Measurements from ENCODE around the gene USH1G.

The USH1G gene

DNA sequence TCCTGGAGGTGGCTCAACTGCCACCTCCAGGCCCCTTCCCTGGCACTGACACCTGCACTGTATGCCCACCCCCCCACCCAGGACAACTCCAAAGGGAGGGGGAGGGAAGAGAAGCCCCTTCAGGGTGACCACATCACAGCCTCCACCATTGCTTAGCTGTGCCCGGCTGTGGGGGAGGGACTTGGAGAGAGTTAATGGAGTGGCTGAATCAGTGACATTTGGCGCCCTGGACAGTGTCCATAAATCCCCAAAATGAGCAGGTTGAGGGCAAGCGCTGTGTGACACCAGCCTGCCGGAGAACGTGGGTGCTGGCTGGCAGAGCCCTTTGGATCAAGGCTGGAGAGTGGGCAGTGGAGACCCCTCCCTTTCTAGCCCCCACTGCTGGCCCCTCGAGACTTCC lies 883 bp downstream of the USH1G start:
- Histone ChIP-seq H4K8ac (ENCODE audit: low read depth, low read length) (no peak overlapping the region), H3K36me3 (ENCODE audit: control insufficient read depth in 1 of 2, insufficient read depth in 2 of 2, low read length in 2 of 2) (no peaks in the 10 kb centered on the region), H3K9ac (ENCODE audit: low read length) (no peak overlapping the region), H2BK12ac (ENCODE audit: low read length) (no peak overlapping the region), H3K79me2 (ENCODE audit: control insufficient read depth, insufficient read depth, low read length, poor library complexity) (no peaks in the 10 kb centered on the region), H3K4me3 (ENCODE audit: low read depth, low read length) (no peak overlapping the region), H3K27ac (ENCODE audit: low read depth, low read length) (no peak overlapping the region), H2BK120ac (ENCODE audit: insufficient read depth, low read length, poor library complexity) (no peak overlapping the region), H4K12ac (ENCODE audit: low read depth, low read length) (no peak overlapping the region), H3K23ac (ENCODE audit: low read length) (no peak overlapping the region), H2BK5ac (ENCODE audit: low read depth, low read length, poor library complexity) (no peak overlapping the region), H3K27me3 (ENCODE audit: insufficient read depth, low read length) (peaks cover 34% of the 10 kb centered on the region), H3K4me2 (ENCODE audit: low read length) (no peak overlapping the region), H3K9me3 (ENCODE audit: insufficient read depth, low read depth, low read length) (peaks cover 13% of the 10 kb centered on the region), H3K79me1 (ENCODE audit: low read length) (no peaks in the 10 kb centered on the region), H3K14ac (ENCODE audit: low read length) (no peak overlapping the region), H2AK5ac (ENCODE audit: low read length) (no peak overlapping the region), H3K4ac (ENCODE audit: low read depth, low read length) (no peak overlapping the region), H3K4me1 (ENCODE audit: control insufficient read depth in 1 of 2, insufficient read depth in 2 of 2, low read length in 2 of 2) (no peaks in the 10 kb centered on the region), H4K91ac (ENCODE audit: low read depth, low read length) (no peak overlapping the region), H3K18ac (ENCODE audit: low read length) (no peak overlapping the region), H2AFZ (ENCODE audit: insufficient read depth, low read length, poor library complexity) (no peak overlapping the region)
- no peak for DNase-seq
- WGBS (ENCODE audit: extremely low coverage, insufficient coverage, insufficient read length) = no CpG with 5 or more reads among the region's 6 CpGs

DNA sequence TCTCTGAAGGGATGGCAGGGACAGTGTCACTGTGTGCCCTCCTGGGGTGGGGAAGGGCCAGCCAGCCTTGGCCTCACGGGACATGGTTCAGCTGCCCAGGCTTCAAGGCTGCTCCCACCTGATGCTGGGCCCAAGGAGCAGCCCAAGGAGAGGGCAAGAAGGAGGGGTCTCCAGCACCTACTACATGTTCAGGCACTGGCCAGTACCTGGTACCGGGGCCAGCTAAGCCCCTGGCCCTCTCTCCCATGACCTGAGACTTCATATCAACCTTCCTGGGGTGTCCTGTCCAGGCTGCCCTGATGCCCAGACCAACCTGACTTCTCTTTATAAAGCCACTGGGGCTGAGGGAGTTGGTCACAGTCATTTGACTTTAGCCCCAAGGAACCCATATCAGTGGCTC lies 1.3 kb downstream of the USH1G start:
- Histone ChIP-seq H3K27ac (ENCODE audit: low read depth, low read length) (no peak overlapping the region), H3K27me3 (ENCODE audit: insufficient read depth, low read length) (peaks cover 34% of the 10 kb centered on the region), H2BK120ac (ENCODE audit: insufficient read depth, low read length, poor library complexity) (no peak overlapping the region), H2AFZ (ENCODE audit: insufficient read depth, low read length, poor library complexity) (no peak overlapping the region), H3K4me2 (ENCODE audit: low read length) (no peak overlapping the region), H3K4ac (ENCODE audit: low read depth, low read length) (no peak overlapping the region), H3K23ac (ENCODE audit: low read length) (no peak overlapping the region), H4K91ac (ENCODE audit: low read depth, low read length) (no peak overlapping the region), H4K8ac (ENCODE audit: low read depth, low read length) (no peak overlapping the region), H3K14ac (ENCODE audit: low read length) (no peak overlapping the region), H2AK5ac (ENCODE audit: low read length) (no peak overlapping the region), H3K4me3 (ENCODE audit: low read depth, low read length) (no peak overlapping the region), H3K18ac (ENCODE audit: low read length) (no peak overlapping the region), H3K4me1 (ENCODE audit: control insufficient read depth in 1 of 2, insufficient read depth in 2 of 2, low read length in 2 of 2) (no peaks in the 10 kb centered on the region), H2BK12ac (ENCODE audit: low read length) (no peak overlapping the region), H3K36me3 (ENCODE audit: control insufficient read depth in 1 of 2, insufficient read depth in 2 of 2, low read length in 2 of 2) (no peaks in the 10 kb centered on the region), H4K12ac (ENCODE audit: low read depth, low read length) (no peak overlapping the region), H3K9me3 (ENCODE audit: insufficient read depth, low read depth, low read length) (peaks cover 15% of the 10 kb centered on the region), H3K9ac (ENCODE audit: low read length) (no peak overlapping the region), H3K79me2 (ENCODE audit: control insufficient read depth, insufficient read depth, low read length, poor library complexity) (no peaks in the 10 kb centered on the region), H2BK5ac (ENCODE audit: low read depth, low read length, poor library complexity) (no peak overlapping the region), H3K79me1 (ENCODE audit: low read length) (no peaks in the 10 kb centered on the region)
- no peak for DNase-seq
- WGBS (ENCODE audit: extremely low coverage, insufficient coverage, insufficient read length) = no CpG with 5 or more reads among the region's 2 CpGs

DNA sequence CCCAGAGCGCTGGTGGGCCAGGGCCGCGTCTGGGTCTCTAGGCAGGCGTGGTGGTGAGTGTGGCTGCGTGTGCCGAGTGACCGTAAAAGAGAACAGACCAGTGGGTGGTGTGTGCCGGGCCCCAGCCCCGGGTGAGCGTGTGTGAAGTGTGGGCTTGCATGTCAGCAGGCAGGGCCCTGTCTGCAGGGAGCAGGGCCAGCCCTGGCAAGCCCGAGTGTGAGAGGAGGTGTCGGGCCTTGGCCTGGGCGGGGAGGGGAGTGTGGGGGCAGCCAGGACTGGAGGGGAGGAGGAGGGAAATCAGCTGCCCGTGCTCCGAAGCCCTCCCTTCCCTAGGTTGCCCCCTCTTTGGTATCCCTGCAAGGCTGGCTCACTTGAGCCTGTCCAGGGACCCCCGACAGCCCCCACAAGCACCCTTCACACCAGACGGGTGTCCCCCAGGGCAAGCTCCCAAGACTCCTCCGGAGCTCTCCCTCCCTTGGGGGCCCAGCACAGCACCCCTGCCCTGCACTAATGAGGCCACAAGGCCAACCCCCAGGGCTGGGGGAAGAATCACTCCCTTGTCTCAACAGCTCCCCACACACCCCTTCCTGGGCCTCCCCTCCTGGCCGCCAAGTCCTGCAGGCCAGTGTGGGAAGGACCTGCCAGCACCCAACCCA lies 1.9 kb downstream of the USH1G start:
- no peaks in the 10 kb centered on the region for H3K79me1 ChIP-seq (ENCODE audit: low read length)
- no peak overlapping the region for H3K9ac ChIP-seq (ENCODE audit: low read length)
- no peaks in the 10 kb centered on the region for H3K4me1 ChIP-seq (ENCODE audit: control insufficient read depth in 1 of 2, insufficient read depth in 2 of 2, low read length in 2 of 2)
- no peak overlapping the region for H4K8ac ChIP-seq (ENCODE audit: low read depth, low read length)
- no peak overlapping the region for H3K4me3 ChIP-seq (ENCODE audit: low read depth, low read length)
- no peak overlapping the region for H2AK5ac ChIP-seq (ENCODE audit: low read length)
- H2AFZ ChIP-seq (ENCODE audit: insufficient read depth, low read length, poor library complexity) = no peak overlapping the region
- no peak overlapping the region for H3K27ac ChIP-seq (ENCODE audit: low read depth, low read length)
- no peak overlapping the region for H3K18ac ChIP-seq (ENCODE audit: low read length)
- no peak overlapping the region for H3K4me2 ChIP-seq (ENCODE audit: low read length)
- H4K12ac ChIP-seq (ENCODE audit: low read depth, low read length) = no peak overlapping the region
- no peak overlapping the region for H2BK12ac ChIP-seq (ENCODE audit: low read length)
- no peak overlapping the region for H3K14ac ChIP-seq (ENCODE audit: low read length)
- no peaks in the 10 kb centered on the region for H3K36me3 ChIP-seq (ENCODE audit: control insufficient read depth in 1 of 2, insufficient read depth in 2 of 2, low read length in 2 of 2)
- H2BK5ac ChIP-seq (ENCODE audit: low read depth, low read length, poor library complexity) = no peak overlapping the region
- H3K79me2 ChIP-seq (ENCODE audit: control insufficient read depth, insufficient read depth, low read length, poor library complexity) = no peaks in the 10 kb centered on the region
- no peak for DNase-seq
- no peak overlapping the region for H3K23ac ChIP-seq (ENCODE audit: low read length)
- no peak overlapping the region for H4K91ac ChIP-seq (ENCODE audit: low read depth, low read length)
- peaks cover 16% of the 10 kb centered on the region for H3K9me3 ChIP-seq (ENCODE audit: insufficient read depth, low read depth, low read length)
- peaks cover 32% of the 10 kb centered on the region for H3K27me3 ChIP-seq (ENCODE audit: insufficient read depth, low read length)
- no CpG with 5 or more reads among the region's 19 CpGs for WGBS (ENCODE audit: extremely low coverage, insufficient coverage, insufficient read length)
- H3K4ac ChIP-seq (ENCODE audit: low read depth, low read length) = no peak overlapping the region
- H2BK120ac ChIP-seq (ENCODE audit: insufficient read depth, low read length, poor library complexity) = no peak overlapping the region

DNA sequence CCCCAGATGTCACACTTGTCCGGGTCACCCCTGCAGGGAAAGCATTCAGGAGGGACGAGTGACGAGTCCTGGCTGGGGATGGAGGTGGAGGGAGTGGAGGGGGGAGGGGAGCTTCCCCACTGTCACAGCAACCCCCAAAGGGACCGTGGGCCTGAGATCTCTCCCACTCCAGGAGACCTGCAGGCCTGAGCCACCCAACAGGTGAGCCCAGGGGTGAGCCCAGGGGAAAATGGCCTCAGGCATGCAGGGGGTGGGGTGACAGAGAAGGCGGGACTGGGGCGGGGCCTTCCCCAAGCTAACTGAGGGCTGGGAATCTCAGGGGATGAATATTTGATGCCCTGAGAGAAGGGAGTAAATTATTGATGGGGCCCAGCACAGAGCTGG lies 2.4 kb downstream of the USH1G start:
- Histone ChIP-seq H4K91ac (ENCODE audit: low read depth, low read length) (no peak overlapping the region), H2AK5ac (ENCODE audit: low read length) (no peak overlapping the region), H3K9me3 (ENCODE audit: insufficient read depth, low read depth, low read length) (peaks cover 16% of the 10 kb centered on the region), H3K4me3 (ENCODE audit: low read depth, low read length) (no peak overlapping the region), H2BK120ac (ENCODE audit: insufficient read depth, low read length, poor library complexity) (no peak overlapping the region), H3K4me1 (ENCODE audit: control insufficient read depth in 1 of 2, insufficient read depth in 2 of 2, low read length in 2 of 2) (no peaks in the 10 kb centered on the region), H3K14ac (ENCODE audit: low read length) (no peak overlapping the region), H3K18ac (ENCODE audit: low read length) (no peak overlapping the region), H4K12ac (ENCODE audit: low read depth, low read length) (no peak overlapping the region), H2BK5ac (ENCODE audit: low read depth, low read length, poor library complexity) (no peak overlapping the region), H3K27me3 (ENCODE audit: insufficient read depth, low read length) (peaks cover 28% of the 10 kb centered on the region), H3K36me3 (ENCODE audit: control insufficient read depth in 1 of 2, insufficient read depth in 2 of 2, low read length in 2 of 2) (no peaks in the 10 kb centered on the region), H3K27ac (ENCODE audit: low read depth, low read length) (no peak overlapping the region), H4K8ac (ENCODE audit: low read depth, low read length) (no peak overlapping the region), H3K4ac (ENCODE audit: low read depth, low read length) (no peak overlapping the region), H2AFZ (ENCODE audit: insufficient read depth, low read length, poor library complexity) (no peak overlapping the region), H3K4me2 (ENCODE audit: low read length) (no peak overlapping the region), H3K9ac (ENCODE audit: low read length) (no peak overlapping the region), H3K79me2 (ENCODE audit: control insufficient read depth, insufficient read depth, low read length, poor library complexity) (no peaks in the 10 kb centered on the region), H3K23ac (ENCODE audit: low read length) (no peak overlapping the region), H2BK12ac (ENCODE audit: low read length) (no peak overlapping the region), H3K79me1 (ENCODE audit: low read length) (no peaks in the 10 kb centered on the region)
- no CpG with 5 or more reads among the region's 6 CpGs for WGBS (ENCODE audit: extremely low coverage, insufficient coverage, insufficient read length)
- no peak for DNase-seq

All from trophoblast cell (in vitro differentiated cells and primary cell).